ENCODE measurements around the gene THOP1. TPM values are rescaled to one million over a fixed set of nuclear protein-coding genes. Genes with fewer than 3 reads are reported as not detected.

THOP1 gene
- total and polyA plus RNA-seq, 10 of the 15 experiments (the other 5 are each of a cell fraction or from before 2014, with no cell fraction given): 1.9 to 270 (median 169) TPM

- no peak for DNase-seq (ENCODE audit: low read depth, low spot score)
- ChIA-PET RAD21 (ENCODE audit: unreplicated experiment) (no interaction called here), SMC1A (ENCODE audit: uncharacterized antibody, unreplicated experiment) (no interaction called here), CTCF (no interaction called here), POLR2A (no interaction called here)
- no peaks in the 10 kb centered on the region for H3K27me3 ChIP-seq (replicated peaks in 1 of 2; ENCODE audit: control insufficient read depth in 2 of 2, insufficient read depth in 2 of 2, low read length in 1 of 2)
- no peaks in the 10 kb centered on the region; the same call in 1 of the 2 replicates for H3K79me2 ChIP-seq (ENCODE audit: control insufficient read depth, insufficient read depth, low read length)
- H4K20me1 ChIP-seq (ENCODE audit: control insufficient read depth, insufficient read depth): no peaks in the 10 kb centered on the region
- 69% methylated on average over 9 of the region's 9 CpGs for WGBS (ENCODE audit: insufficient coverage, insufficient replicate concordance, low lambda C conversion rate, missing lambda C conversion rate)
- H3K9me3 ChIP-seq (replicated peaks; ENCODE audit: control insufficient read depth, insufficient read depth, low read length): peaks cover 8% of the 10 kb centered on the region; the same call in 2 of the 3 replicates
- H2AFZ ChIP-seq (ENCODE audit: control insufficient read depth, low read depth, low read length): no peak overlapping the region
- ATAC-seq: no peak
- H3K27ac ChIP-seq (ENCODE audit: control insufficient read depth, insufficient read depth): no peak overlapping the region
- no peaks in the 10 kb centered on the region for H3K36me3 ChIP-seq (ENCODE audit: control insufficient read depth in 2 of 2, insufficient read depth in 2 of 2, low read length in 1 of 2)
- FAIRE-seq: no peak
- no peaks in the 10 kb centered on the region for H3K4me1 ChIP-seq (ENCODE audit: control insufficient read depth, insufficient read depth, low read length)
- no TSS peak for BruUV-seq (replicated peaks)
- no peak for TF ChIP-seq MAX (IDR thresholded peaks at IDR 0.05; ENCODE audit: low read depth, low read length)
- no peak for TF ChIP-seq TARDBP (IDR thresholded peaks at IDR 0.05; ENCODE audit: borderline replicate concordance)
- no peak for TF ChIP-seq SP1 (IDR thresholded peaks at IDR 0.05; ENCODE audit: low read depth, low read length)
- no peak for TF ChIP-seq MEF2A (IDR thresholded peaks at IDR 0.05; ENCODE audit: insufficient read depth, low read depth, low read length)
- no peak for TF ChIP-seq SREBF2 (IDR thresholded peaks at IDR 0.05; ENCODE audit: low read length)
- no peak for TF ChIP-seq POLR2AphosphoS2 (IDR thresholded peaks at IDR 0.05; ENCODE audit: low read depth, low read length)
- no peak for TF ChIP-seq CREB1 (IDR thresholded peaks at IDR 0.05; ENCODE audit: low read depth)
- TF ChIP-seq CBX3 (IDR thresholded peaks at IDR 0.05; ENCODE audit: borderline replicate concordance, low read depth): no peak
- no peak for TF ChIP-seq ATF3 (IDR thresholded peaks at IDR 0.05; ENCODE audit: borderline replicate concordance, extremely low read depth, low read depth, low read length)
- no peak for TF ChIP-seq SREBF1 (IDR thresholded peaks at IDR 0.05; ENCODE audit: low read length)
- TF ChIP-seq FOXK2 (IDR thresholded peaks at IDR 0.05): no peak
- H3K4me2 ChIP-seq (ENCODE audit: control insufficient read depth, insufficient read depth): no peak overlapping the region
- H3K4me3 ChIP-seq: no peak overlapping the region
- H3K9ac ChIP-seq (ENCODE audit: control insufficient read depth, insufficient read depth, low read length): no peak overlapping the region
- intact Hi-C loops (cut with micrococcal nuclease; ENCODE audit: unreplicated experiment): no loop called here
- in situ Hi-C loops (cut with MboI): no loop called here
These were observed 38.3 kb downstream of the THOP1 start for GRCh38 chr19:2823646-2824045.

Data from GM12878 (cell line).